Measurements from ENCODE around the gene GUCY2D. TPM values are rescaled to one million over a fixed set of nuclear protein-coding genes. Genes with fewer than 3 reads are reported as not detected.

The GUCY2D gene
- total and polyA plus RNA-seq, 2 experiments from 2014 or later, result 0.07 to 0.08 TPM

GRCh38 chr17:8047769-8048110 is 45.3 kb downstream of the GUCY2D start (continued):
- no peak for TF ChIP-seq ZNF462 (CRISPR knock-in tag; IDR thresholded peaks at IDR 0.05)
- TF ChIP-seq CREB1 (CRISPR knock-in tag; IDR thresholded peaks at IDR 0.05; ENCODE audit: low read depth), result no peak
- no peak for TF ChIP-seq EZH2phosphoT487 (IDR thresholded peaks at IDR 0.05; ENCODE audit: unreplicated experiment)

DNA sequence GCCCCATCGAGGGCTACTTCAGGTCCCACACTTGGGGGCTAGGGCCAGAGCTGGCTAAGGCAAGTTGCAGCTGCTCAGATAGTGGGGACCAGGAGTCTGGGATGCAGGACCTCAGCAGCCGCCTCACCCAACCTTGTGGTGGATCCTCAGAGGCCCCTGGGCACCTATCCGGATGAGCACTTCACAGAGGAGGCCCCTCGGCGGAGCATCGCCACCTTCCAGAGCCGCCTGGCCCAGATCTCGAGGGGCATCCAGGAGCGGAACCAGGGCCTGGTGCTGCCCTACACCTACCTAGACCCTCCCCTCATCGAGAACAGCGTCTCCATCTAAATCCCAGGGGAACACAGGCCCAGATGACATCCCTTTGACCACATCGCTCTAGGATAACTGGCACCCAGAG is 45.8 kb downstream of the GUCY2D start:
- Histone ChIP-seq H3K9me2 (ENCODE audit: insufficient read depth) (no peaks in the 10 kb centered on the region), H3K4me1 (ENCODE audit: insufficient read depth) (no peaks in the 10 kb centered on the region), H3K4me2 (no peak overlapping the region), H3K27ac (ENCODE audit: low read depth) (no peak overlapping the region), H3K27me3 (ENCODE audit: insufficient read depth) (no peaks in the 10 kb centered on the region), H3K4me3 (no peak overlapping the region), H3K79me2 (replicated peaks; ENCODE audit: insufficient read depth) (no peaks in the 10 kb centered on the region), H3F3A (replicated peaks; ENCODE audit: low read depth) (no peaks in the 10 kb centered on the region), H2AFZ (no peak overlapping the region), H3K36me3 (ENCODE audit: insufficient read depth) (no peaks in the 10 kb centered on the region), H4K20me1 (replicated peaks; ENCODE audit: insufficient read depth) (no peaks in the 10 kb centered on the region)
- peaks cover 2% of the 10 kb centered on the region; the same call in 2 of the 3 replicates for H3K4me1 Mint-ChIP-seq
- no peaks in the 10 kb centered on the region for H3K27me3 Mint-ChIP-seq (ENCODE audit: insufficient read depth, low read depth, poor library complexity)
- TF ChIP-seq ZNF462 (CRISPR knock-in tag; IDR thresholded peaks at IDR 0.05) (no peak), ZNF331 (CRISPR knock-in tag; IDR thresholded peaks at IDR 0.05; ENCODE audit: low read depth) (no peak), EZH2phosphoT487 (IDR thresholded peaks at IDR 0.05; ENCODE audit: unreplicated experiment) (no peak), ZNF114 (CRISPR knock-in tag; IDR thresholded peaks at IDR 0.05) (no peak)
- no peak overlapping the region for H3K27ac Mint-ChIP-seq
- no peaks in the 10 kb centered on the region for H3K9me3 Mint-ChIP-seq
- ATAC-seq (no peak), DNase-seq (ENCODE audit: low spot score) (no peak)
- no peak overlapping the region for H3K4me3 Mint-ChIP-seq
- no peaks in the 10 kb centered on the region for H3K36me3 Mint-ChIP-seq (ENCODE audit: low read depth)

Measured in GM23338 (cell line).